Stimulated activated CD8-positive, alpha-beta memory T cell treated with anti-CD3 and anti-CD28 coated beads, Interleukin-4, amount 100 ng/mL, for 1 hour (primary cell): ENCODE results near the gene HRH2.

Experiments used
- DNase-seq, 2 donors: peaks; one replicate each; pipeline ENCODE4 v3.0.0-alpha.2; 2020; ENCODE audit warnings: low read depth in 2 of 2, low spot score in 1 of 2

HRH2 gene

GRCh38 chr5:175674731-175675346, 17.0 kb downstream of the HRH2 start:
- no peak for DNase-seq

DNA sequence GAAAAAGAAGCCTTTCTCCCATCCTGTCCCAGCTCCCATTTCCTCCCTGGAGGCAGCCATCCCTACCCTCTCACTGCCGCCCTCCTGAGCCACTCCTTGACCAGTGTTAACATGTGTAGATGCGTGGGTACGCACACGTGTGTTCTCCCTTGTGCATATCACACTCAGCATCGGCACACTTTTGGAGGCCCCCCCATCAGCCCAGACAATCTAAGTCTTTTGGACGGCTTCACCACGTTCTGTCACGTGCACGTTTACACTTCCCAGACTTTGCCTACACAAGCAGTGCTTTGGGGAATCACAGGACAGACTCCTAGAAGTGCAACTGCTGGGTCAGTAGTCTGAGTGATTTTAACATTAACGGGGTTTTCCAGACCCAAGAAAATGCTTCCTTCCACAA, 18.0 kb downstream of the HRH2 start:
- no peak for DNase-seq

DNA sequence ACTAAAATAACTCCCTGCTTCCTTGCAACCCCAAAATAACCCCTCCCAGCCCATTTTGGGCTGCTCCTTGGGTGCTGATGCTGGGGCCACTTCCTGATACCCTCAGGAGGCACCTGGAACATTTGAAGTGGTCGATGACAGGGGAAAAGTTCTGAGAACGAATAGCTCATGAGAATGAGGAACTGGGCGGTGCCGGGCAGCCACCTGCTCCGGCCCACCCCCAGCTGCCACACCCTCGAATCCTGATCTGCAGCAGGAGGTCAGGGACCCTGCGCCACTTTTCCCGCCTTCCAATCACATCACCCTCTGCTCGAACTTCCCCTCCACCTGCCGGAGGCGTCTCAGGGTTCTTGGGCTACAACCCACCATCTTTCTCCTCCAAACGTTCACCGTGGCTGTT, 19.7 kb downstream of the HRH2 start:
- no peak for DNase-seq

- DNase-seq, result no peak
Measured at GRCh38 chr5:175678074-175678473, 20.2 kb downstream of the HRH2 start.

- no peak for DNase-seq
Measured at GRCh38 chr5:175679411-175679810, 21.5 kb downstream of the HRH2 start.

- no peak for DNase-seq
Measured at GRCh38 chr5:175680020-175680419, 22.1 kb downstream of the HRH2 start.

- no peak for DNase-seq
Measured at GRCh38 chr5:175680463-175680862, 22.6 kb downstream of the HRH2 start.

DNA sequence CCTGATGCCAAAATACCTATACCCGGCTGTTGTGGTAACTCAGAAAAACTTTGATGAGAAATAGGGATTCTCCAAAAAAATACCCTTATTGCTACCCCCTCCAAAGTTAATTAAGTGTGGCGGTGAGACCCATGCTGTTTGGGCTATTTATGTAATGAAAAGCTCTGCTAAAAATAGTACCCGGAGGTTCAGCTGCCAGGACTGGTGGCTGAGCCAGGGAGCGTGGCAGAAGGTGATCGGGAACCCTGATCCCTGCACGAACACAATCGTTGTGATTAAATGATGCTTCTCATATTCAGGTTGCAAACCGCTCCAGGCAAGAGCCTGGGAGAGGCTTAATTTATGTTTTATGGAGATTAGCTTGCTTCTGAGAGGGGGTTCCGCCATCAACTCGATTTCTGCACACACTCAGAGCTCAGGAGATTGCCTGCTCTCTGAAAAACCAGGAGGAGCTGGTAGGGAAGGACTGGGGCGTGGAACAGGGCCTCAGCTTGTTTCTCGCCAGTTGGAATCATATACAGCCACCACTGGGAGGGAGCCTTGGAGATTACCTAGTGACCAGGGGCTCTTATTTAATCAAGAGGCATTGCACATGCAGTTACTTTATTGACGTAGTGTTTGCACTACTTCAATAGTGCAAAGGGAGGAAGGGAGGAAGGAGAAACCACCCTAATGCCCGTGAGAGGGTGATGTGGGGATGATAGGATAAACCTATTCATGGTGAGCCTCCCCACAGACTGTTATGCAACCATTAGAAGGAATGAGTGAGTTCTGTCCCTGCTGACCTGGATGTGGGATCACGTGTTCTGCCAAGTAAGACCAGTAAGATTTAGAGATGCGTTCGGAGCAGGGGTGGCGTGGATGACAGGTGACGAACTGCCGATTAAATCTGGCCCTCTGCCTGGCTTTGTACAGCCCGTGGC, 23.4 kb downstream of the HRH2 start:
- DNase-seq, result no peak

- DNase-seq, result no peak
Measured at GRCh38 chr5:175681968-175682340, 24.1 kb downstream of the HRH2 start.

DNA sequence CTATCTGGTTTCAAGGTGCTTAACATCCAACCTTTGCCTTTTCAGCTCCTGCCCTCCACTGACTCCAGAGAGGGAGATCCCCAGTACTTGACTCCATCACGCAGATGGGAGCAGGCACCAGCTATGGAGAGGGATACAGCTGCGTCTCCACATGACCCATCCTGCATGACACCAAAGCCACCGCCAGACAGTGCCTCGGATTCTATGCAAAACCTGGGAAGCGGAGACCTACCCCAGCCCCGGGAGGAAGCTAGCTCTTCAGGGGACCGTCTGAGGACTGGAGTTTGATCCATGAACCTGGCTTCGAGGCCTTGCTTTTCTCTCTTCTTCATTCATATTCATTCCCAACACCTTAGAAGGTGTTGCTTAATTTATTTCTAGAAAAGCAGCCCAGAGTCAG, 24.8 kb downstream of the HRH2 start:
- no peak for DNase-seq

- DNase-seq, result no peak
Measured at GRCh38 chr5:175683231-175683630, 25.4 kb downstream of the HRH2 start.

DNA sequence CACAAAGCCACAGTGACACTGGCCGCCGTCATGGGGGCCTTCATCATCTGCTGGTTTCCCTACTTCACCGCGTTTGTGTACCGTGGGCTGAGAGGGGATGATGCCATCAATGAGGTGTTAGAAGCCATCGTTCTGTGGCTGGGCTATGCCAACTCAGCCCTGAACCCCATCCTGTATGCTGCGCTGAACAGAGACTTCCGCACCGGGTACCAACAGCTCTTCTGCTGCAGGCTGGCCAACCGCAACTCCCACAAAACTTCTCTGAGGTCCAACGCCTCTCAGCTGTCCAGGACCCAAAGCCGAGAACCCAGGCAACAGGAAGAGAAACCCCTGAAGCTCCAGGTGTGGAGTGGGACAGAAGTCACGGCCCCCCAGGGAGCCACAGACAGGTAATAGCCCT, 26.1 kb downstream of the HRH2 start:
- DNase-seq, result no peak

GRCh38 chr5:175684931-175685330, 27.1 kb downstream of the HRH2 start:
- no peak for DNase-seq

DNA sequence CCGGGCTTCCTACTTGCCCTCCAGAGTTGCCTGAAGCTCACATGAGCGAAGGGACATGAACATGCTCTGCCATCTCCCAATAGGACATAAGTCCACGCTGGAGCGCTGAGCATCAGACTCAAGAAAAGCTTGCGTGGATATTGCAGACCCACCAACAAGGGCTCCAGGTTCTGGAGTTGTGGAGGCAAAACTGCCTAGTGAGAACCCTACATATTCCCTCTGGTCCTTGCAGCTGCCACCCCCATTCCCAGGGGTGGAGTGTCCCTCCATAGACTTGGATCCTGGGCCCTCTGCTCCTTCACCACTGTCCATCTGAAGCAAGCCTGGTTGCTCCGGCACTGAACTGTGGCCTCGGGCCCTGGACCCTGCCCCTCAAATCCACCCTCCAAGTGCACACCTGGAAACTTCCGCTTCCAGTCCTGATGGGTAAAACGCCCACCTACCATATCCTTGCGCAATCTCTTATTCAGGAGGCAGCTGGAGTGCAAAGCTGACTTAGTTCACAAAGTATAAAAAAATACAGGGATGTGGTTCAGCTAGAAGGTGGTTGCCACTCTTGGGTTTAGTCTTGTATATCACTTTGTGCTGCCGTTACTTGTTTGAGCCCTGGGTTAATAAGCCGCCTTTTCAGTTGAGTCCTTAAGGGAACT, 28.0 kb downstream of the HRH2 start:
- DNase-seq, result no peak

- DNase-seq, result no peak
Measured at GRCh38 chr5:175686396-175686795, 28.5 kb downstream of the HRH2 start.

- no peak for DNase-seq
Measured at GRCh38 chr5:175686826-175687225, 29.0 kb downstream of the HRH2 start.

GRCh38 chr5:175687231-175687701, 29.4 kb downstream of the HRH2 start:
- no peak for DNase-seq

- DNase-seq, result no peak
Measured at GRCh38 chr5:175688352-175689146, 30.7 kb downstream of the HRH2 start.

DNA sequence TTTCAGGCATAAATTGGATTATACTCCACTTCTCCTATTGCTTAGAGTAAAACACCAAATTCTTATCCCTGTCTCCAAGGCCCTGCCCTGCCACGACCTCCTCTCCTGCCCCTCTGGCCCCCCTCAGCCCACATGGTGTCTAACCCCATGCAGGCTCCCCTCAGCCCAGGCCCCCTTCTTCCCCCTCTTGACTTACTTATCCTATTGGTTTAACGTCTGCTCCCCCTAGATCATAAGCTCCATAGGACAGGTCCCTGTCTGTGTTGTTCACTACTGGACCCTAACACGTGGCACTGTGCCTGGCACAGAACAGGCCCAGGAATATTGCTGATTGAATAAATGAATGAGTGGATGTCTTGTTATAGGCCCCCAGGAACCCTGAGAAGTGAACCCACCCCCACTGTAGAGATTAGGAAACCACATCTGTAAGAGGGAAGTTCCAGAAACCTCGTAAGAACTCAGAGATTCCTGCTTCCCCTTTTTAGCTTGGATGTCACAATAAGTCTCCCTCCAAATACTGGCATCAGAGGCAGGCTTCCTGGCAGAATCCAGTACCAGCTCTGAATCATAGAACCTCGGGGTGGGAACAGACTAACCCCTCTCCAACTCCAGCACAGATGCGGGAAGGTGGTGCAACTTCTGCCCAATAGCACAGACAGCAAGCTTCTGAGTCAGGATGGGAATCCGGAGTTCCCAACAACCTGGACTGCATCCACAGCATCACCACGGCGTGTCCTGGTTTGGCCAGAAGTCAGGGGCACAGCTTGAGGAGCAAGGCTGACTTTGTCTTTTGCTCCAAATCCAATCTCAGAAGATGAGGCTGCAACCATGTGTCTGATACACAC, 31.5 kb downstream of the HRH2 start:
- DNase-seq, result no peak

GRCh38 chr5:175690025-175690424, 32.2 kb downstream of the HRH2 start:
- DNase-seq, result no peak
